Measurements from ENCODE around the gene IGBP1. TPM values are rescaled to one million over a fixed set of nuclear protein-coding genes. Genes with fewer than 3 reads are reported as not detected.

The IGBP1 gene
- total RNA-seq, 1 experiment from 2014 or later: 38.9 TPM

DNA sequence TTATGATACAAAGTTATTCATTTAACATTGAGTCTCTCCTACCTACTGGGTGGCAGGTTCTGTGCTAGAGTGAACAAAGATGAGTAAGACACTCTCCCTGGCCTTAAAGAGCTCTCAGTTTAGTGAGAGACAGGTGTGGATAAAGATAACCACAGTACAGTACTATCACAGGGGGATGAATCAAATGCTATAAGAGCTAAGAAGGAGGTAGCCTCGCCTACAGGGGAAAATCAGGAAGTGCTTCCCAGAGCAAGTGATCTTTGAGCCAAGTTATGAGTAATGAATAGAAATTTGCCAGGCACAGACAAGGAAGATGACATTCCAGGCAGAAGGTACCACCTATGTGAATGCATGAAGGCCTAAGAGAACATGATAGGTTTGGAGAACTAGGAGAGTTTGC, 3.4 kb upstream of the IGBP1 start (continued):
- TF ChIP-seq, protein P1, sequence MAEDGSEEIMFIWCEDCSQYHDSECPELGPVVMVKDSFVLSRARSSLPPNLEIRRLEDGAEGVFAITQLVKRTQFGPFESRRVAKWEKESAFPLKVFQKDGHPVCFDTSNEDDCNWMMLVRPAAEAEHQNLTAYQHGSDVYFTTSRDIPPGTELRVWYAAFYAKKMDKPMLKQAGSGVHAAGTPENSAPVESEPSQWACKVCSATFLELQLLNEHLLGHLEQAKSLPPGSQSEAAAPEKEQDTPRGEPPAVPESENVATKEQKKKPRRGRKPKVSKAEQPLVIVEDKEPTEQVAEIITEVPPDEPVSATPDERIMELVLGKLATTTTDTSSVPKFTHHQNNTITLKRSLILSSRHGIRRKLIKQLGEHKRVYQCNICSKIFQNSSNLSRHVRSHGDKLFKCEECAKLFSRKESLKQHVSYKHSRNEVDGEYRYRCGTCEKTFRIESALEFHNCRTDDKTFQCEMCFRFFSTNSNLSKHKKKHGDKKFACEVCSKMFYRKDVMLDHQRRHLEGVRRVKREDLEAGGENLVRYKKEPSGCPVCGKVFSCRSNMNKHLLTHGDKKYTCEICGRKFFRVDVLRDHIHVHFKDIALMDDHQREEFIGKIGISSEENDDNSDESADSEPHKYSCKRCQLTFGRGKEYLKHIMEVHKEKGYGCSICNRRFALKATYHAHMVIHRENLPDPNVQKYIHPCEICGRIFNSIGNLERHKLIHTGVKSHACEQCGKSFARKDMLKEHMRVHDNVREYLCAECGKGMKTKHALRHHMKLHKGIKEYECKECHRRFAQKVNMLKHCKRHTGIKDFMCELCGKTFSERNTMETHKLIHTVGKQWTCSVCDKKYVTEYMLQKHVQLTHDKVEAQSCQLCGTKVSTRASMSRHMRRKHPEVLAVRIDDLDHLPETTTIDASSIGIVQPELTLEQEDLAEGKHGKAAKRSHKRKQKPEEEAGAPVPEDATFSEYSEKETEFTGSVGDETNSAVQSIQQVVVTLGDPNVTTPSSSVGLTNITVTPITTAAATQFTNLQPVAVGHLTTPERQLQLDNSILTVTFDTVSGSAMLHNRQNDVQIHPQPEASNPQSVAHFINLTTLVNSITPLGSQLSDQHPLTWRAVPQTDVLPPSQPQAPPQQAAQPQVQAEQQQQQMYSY (CRISPR knock-in tag; IDR thresholded peaks at IDR 0.05): no peak
- TF ChIP-seq USF1 (CRISPR knock-in tag; IDR thresholded peaks at IDR 0.05) (no peak), ZBTB21 (CRISPR knock-in tag; IDR thresholded peaks at IDR 0.05; ENCODE audit: borderline replicate concordance) (no peak), TEAD1 (CRISPR knock-in tag; IDR thresholded peaks at IDR 0.05) (no peak), ZNF219 (CRISPR knock-in tag; IDR thresholded peaks at IDR 0.05; ENCODE audit: borderline replicate concordance) (no peak)
- TF ChIP-seq, protein P2, sequence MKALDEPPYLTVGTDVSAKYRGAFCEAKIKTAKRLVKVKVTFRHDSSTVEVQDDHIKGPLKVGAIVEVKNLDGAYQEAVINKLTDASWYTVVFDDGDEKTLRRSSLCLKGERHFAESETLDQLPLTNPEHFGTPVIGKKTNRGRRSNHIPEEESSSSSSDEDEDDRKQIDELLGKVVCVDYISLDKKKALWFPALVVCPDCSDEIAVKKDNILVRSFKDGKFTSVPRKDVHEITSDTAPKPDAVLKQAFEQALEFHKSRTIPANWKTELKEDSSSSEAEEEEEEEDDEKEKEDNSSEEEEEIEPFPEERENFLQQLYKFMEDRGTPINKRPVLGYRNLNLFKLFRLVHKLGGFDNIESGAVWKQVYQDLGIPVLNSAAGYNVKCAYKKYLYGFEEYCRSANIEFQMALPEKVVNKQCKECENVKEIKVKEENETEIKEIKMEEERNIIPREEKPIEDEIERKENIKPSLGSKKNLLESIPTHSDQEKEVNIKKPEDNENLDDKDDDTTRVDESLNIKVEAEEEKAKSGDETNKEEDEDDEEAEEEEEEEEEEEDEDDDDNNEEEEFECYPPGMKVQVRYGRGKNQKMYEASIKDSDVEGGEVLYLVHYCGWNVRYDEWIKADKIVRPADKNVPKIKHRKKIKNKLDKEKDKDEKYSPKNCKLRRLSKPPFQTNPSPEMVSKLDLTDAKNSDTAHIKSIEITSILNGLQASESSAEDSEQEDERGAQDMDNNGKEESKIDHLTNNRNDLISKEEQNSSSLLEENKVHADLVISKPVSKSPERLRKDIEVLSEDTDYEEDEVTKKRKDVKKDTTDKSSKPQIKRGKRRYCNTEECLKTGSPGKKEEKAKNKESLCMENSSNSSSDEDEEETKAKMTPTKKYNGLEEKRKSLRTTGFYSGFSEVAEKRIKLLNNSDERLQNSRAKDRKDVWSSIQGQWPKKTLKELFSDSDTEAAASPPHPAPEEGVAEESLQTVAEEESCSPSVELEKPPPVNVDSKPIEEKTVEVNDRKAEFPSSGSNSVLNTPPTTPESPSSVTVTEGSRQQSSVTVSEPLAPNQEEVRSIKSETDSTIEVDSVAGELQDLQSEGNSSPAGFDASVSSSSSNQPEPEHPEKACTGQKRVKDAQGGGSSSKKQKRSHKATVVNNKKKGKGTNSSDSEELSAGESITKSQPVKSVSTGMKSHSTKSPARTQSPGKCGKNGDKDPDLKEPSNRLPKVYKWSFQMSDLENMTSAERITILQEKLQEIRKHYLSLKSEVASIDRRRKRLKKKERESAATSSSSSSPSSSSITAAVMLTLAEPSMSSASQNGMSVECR (CRISPR knock-in tag; IDR thresholded peaks at IDR 0.05; ENCODE audit: borderline replicate concordance): no peak

- Mint-ChIP-seq H3K4me3 (peak overlapping the region; percentile 18; the same call in 1 of the 2 replicates), H3K4me1 (peaks cover 42% of the 10 kb centered on the region), H3K27me3 (ENCODE audit: low read depth) (no peaks in the 10 kb centered on the region), H3K9me3 (no peaks in the 10 kb centered on the region), H3K36me3 (peaks cover 14% of the 10 kb centered on the region), H3K27ac (no peak overlapping the region)
- TF ChIP-seq FOXJ3 (CRISPR knock-in tag; IDR thresholded peaks at IDR 0.05; ENCODE audit: borderline replicate concordance): no peak
- TF ChIP-seq, protein P3, sequence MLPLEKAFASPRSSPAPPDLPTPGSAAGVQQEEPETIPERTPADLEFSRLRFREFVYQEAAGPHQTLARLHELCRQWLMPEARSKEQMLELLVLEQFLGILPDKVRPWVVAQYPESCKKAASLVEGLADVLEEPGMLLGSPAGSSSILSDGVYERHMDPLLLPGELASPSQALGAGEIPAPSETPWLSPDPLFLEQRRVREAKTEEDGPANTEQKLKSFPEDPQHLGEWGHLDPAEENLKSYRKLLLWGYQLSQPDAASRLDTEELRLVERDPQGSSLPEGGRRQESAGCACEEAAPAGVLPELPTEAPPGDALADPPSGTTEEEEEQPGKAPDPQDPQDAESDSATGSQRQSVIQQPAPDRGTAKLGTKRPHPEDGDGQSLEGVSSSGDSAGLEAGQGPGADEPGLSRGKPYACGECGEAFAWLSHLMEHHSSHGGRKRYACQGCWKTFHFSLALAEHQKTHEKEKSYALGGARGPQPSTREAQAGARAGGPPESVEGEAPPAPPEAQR (CRISPR knock-in tag; IDR thresholded peaks at IDR 0.05): no peak
- TF ChIP-seq, protein P4, sequence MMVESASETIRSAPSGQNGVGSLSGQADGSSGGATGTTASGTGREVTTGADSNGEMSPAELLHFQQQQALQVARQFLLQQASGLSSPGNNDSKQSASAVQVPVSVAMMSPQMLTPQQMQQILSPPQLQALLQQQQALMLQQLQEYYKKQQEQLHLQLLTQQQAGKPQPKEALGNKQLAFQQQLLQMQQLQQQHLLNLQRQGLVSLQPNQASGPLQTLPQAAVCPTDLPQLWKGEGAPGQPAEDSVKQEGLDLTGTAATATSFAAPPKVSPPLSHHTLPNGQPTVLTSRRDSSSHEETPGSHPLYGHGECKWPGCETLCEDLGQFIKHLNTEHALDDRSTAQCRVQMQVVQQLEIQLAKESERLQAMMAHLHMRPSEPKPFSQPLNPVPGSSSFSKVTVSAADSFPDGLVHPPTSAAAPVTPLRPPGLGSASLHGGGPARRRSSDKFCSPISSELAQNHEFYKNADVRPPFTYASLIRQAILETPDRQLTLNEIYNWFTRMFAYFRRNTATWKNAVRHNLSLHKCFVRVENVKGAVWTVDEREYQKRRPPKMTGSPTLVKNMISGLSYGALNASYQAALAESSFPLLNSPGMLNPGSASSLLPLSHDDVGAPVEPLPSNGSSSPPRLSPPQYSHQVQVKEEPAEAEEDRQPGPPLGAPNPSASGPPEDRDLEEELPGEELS (CRISPR knock-in tag; IDR thresholded peaks at IDR 0.05): no peak
- TF ChIP-seq JAZF1 (CRISPR knock-in tag; IDR thresholded peaks at IDR 0.05): no peak
- TF ChIP-seq, protein P1 (CRISPR knock-in tag; IDR thresholded peaks at IDR 0.05): no peak
- TF ChIP-seq PRRX2 (CRISPR knock-in tag; IDR thresholded peaks at IDR 0.05): no peak
- TF ChIP-seq SP1 (CRISPR knock-in tag; conservative IDR thresholded peaks at IDR 0.05): no peak
- ChIA-PET POLR2A (no interaction called here), CTCF (interaction anchor here (0.9 to 1.9 kb wide), 3 partner anchors 16 to 629 kb away, joined by 3 to 6 read pairs (median 5); partner anchors contain the start of gene NALF2)
- no peak for ATAC-seq
- no peak for DNase-seq (ENCODE audit: low spot score)
Measured at GRCh38 chrX:70132224-70132623, 1.0 kb upstream of the IGBP1 start.

All from WTC11 (cell line).